Trophoblast cell (in vitro differentiated cells and primary cell): Measurements from ENCODE around the gene ESRP2.

Experiments used
- DNase-seq, 2 donors: peaks; one replicate each; pipeline ENCODE4 v3.0.0-alpha.2; 2016
- H2AFZ ChIP-seq: 2 replicates; pipeline ENCODE4 v1.6.1; 2013; ENCODE audit warnings: low read length, moderate library complexity, mild to moderate bottlenecking; ENCODE audit not compliant: insufficient read depth, poor library complexity
- H2AK5ac ChIP-seq: 2 replicates; pipeline ENCODE4 v1.6.1; 2013; ENCODE audit warnings: mild to moderate bottlenecking, low read length
- H2BK120ac ChIP-seq: 2 replicates; pipeline ENCODE4 v1.6.1; 2013; ENCODE audit warnings: low read length, mild to moderate bottlenecking, moderate library complexity; ENCODE audit not compliant: insufficient read depth, poor library complexity
- H2BK12ac ChIP-seq: 2 replicates; pipeline ENCODE4 v1.6.1; 2013; ENCODE audit warnings: mild to moderate bottlenecking, low read length, moderate library complexity
- H2BK5ac ChIP-seq: 2 replicates; pipeline ENCODE4 v1.6.1; 2013; ENCODE audit warnings: low read length, low read depth, moderate library complexity, mild to moderate bottlenecking; ENCODE audit not compliant: poor library complexity
- H3K14ac ChIP-seq: 2 replicates; pipeline ENCODE4 v1.6.1; 2013; ENCODE audit warnings: mild to moderate bottlenecking, low read length
- H3K18ac ChIP-seq: 2 replicates; pipeline ENCODE4 v1.6.1; 2013; ENCODE audit warnings: mild to moderate bottlenecking, low read length
- H3K23ac ChIP-seq: 2 replicates; pipeline ENCODE4 v1.6.1; 2013; ENCODE audit warnings: low read length
- H3K27ac ChIP-seq: 2 replicates; pipeline ENCODE4 v1.5.1; 2013; ENCODE audit warnings: low read depth, mild to moderate bottlenecking, inconsistent platforms, low read length, moderate library complexity
- H3K27me3 ChIP-seq: 2 replicates; pipeline ENCODE4 v1.6.1; 2013; ENCODE audit warnings: inconsistent platforms, mild to moderate bottlenecking, low read length, moderate library complexity; ENCODE audit not compliant: insufficient read depth
- H3K36me3 ChIP-seq, 2 experiments: 1 replicate in 1 of 2; 2 replicates in 1 of 2; pipeline ENCODE4 v1.6.1; 2013; ENCODE audit warnings: low read length in 2 of 2, mild to moderate bottlenecking in 2 of 2, moderate library complexity in 1 of 2; ENCODE audit not compliant: insufficient read depth in 2 of 2, control insufficient read depth in 1 of 2
- H3K4ac ChIP-seq: 2 replicates; pipeline ENCODE4 v1.6.1; 2013; ENCODE audit warnings: low read depth, mild to moderate bottlenecking, low read length, moderate library complexity
- H3K4me1 ChIP-seq, 2 experiments: 1 replicate in 1 of 2; 2 replicates in 1 of 2; pipeline ENCODE4 v1.6.1; 2013; ENCODE audit warnings: low read length in 2 of 2, mild to moderate bottlenecking in 2 of 2, moderate library complexity in 1 of 2; ENCODE audit not compliant: insufficient read depth in 2 of 2, control insufficient read depth in 1 of 2
- H3K4me2 ChIP-seq: 2 replicates; pipeline ENCODE4 v1.6.1; 2013; ENCODE audit warnings: inconsistent platforms, mild to moderate bottlenecking, low read length, moderate library complexity
- H3K4me3 ChIP-seq: 2 replicates; pipeline ENCODE4 v1.5.1; 2013; ENCODE audit warnings: mild to moderate bottlenecking, low read depth, low read length, inconsistent platforms
- H3K79me1 ChIP-seq: one replicate; pipeline ENCODE4 v1.6.1; 2013; ENCODE audit warnings: low read length
- H3K79me2 ChIP-seq: 2 replicates; pipeline ENCODE4 v1.6.1; 2013; ENCODE audit warnings: low read length, mild to moderate bottlenecking; ENCODE audit not compliant: control insufficient read depth, insufficient read depth, poor library complexity
- H3K9ac ChIP-seq: 2 replicates; pipeline ENCODE4 v1.6.1; 2013; ENCODE audit warnings: mild to moderate bottlenecking, low read length
- H3K9me3 ChIP-seq: 2 replicates; pipeline ENCODE4 v1.6.1; 2013; ENCODE audit warnings: low read depth, mild to moderate bottlenecking, control low read depth, inconsistent platforms, low read length; ENCODE audit not compliant: insufficient read depth
- H4K12ac ChIP-seq: 2 replicates; pipeline ENCODE4 v1.6.1; 2013; ENCODE audit warnings: low read depth, mild to moderate bottlenecking, low read length, moderate library complexity
- H4K8ac ChIP-seq: 2 replicates; pipeline ENCODE4 v1.6.1; 2013; ENCODE audit warnings: low read depth, mild to moderate bottlenecking, low read length, moderate library complexity
- H4K91ac ChIP-seq: one replicate; pipeline ENCODE4 v1.6.1; 2013; ENCODE audit warnings: low read depth, mild to moderate bottlenecking, low read length, moderate library complexity
- WGBS: extraction: QIAGEN DNeasy Blood & Tissue Kit; methylation state at CpG from one replicate; pipeline ENCODE4 v1.1.7; 2013; ENCODE audit warnings: missing lambda C conversion rate; ENCODE audit not compliant: insufficient read length, insufficient coverage; ENCODE audit errors: extremely low coverage; 5-methylcytosine and 5-hydroxymethylcytosine counted together

Gene ESRP2

GRCh38 chr16:68230956-68231355 is 5.0 kb downstream of the ESRP2 start:
- H3K79me1 ChIP-seq: peaks cover 9% of the 10 kb centered on the region
- no peak overlapping the region for H3K4me3 ChIP-seq
- peaks cover 13 to 18% of the 10 kb centered on the region in 2 experiments for H3K4me1 ChIP-seq
- H3K18ac ChIP-seq: no peak overlapping the region
- H3K23ac ChIP-seq: no peak overlapping the region
- no peak overlapping the region for H3K4ac ChIP-seq
- H2AK5ac ChIP-seq: no peak overlapping the region
- H3K27me3 ChIP-seq: no peaks in the 10 kb centered on the region
- no peaks in the 10 kb centered on the region for H3K9me3 ChIP-seq
- H4K12ac ChIP-seq: no peak overlapping the region
- no peak overlapping the region for H2BK120ac ChIP-seq
- no CpG with 5 or more reads among the region's 12 CpGs for WGBS
- H2AFZ ChIP-seq: no peak overlapping the region
- H3K36me3 ChIP-seq: peaks cover 35 to 42% of the 10 kb centered on the region in 2 experiments
- DNase-seq: no peak
- no peak overlapping the region for H3K14ac ChIP-seq
- no peak overlapping the region for H3K27ac ChIP-seq
- H4K91ac ChIP-seq: no peak overlapping the region
- no peak overlapping the region for H2BK12ac ChIP-seq
- peaks cover 8% of the 10 kb centered on the region for H3K79me2 ChIP-seq
- H2BK5ac ChIP-seq: no peak overlapping the region
- no peak overlapping the region for H3K9ac ChIP-seq
- no peak overlapping the region for H4K8ac ChIP-seq
- H3K4me2 ChIP-seq: no peak overlapping the region

GRCh38 chr16:68230176-68230571 is 5.8 kb downstream of the ESRP2 start:
- no peak overlapping the region for H3K9ac ChIP-seq
- no peak overlapping the region for H2BK12ac ChIP-seq
- no peak overlapping the region for H2BK120ac ChIP-seq
- no peak overlapping the region for H3K4ac ChIP-seq
- peaks cover 3% of the 10 kb centered on the region for H3K79me2 ChIP-seq
- H2AK5ac ChIP-seq: no peak overlapping the region
- H3K18ac ChIP-seq: no peak overlapping the region
- H4K91ac ChIP-seq: no peak overlapping the region
- no peak overlapping the region for H3K4me3 ChIP-seq
- no peak overlapping the region for H2AFZ ChIP-seq
- WGBS: no CpG with 5 or more reads among the region's 9 CpGs
- H3K36me3 ChIP-seq: peaks cover 35 to 42% of the 10 kb centered on the region in 2 experiments
- H3K79me1 ChIP-seq: peaks cover 3% of the 10 kb centered on the region
- no peak overlapping the region for H3K27ac ChIP-seq
- H3K23ac ChIP-seq: no peak overlapping the region
- H3K4me1 ChIP-seq: peaks cover 13 to 18% of the 10 kb centered on the region in 2 experiments
- H3K27me3 ChIP-seq: no peaks in the 10 kb centered on the region
- no peak overlapping the region for H3K4me2 ChIP-seq
- no peak overlapping the region for H3K14ac ChIP-seq
- H4K8ac ChIP-seq: no peak overlapping the region
- DNase-seq: no peak
- no peak overlapping the region for H2BK5ac ChIP-seq
- H4K12ac ChIP-seq: no peak overlapping the region
- H3K9me3 ChIP-seq: no peaks in the 10 kb centered on the region

GRCh38 chr16:68229431-68230175 is 6.3 kb downstream of the ESRP2 start:
- H2AK5ac ChIP-seq: no peak overlapping the region
- H4K8ac ChIP-seq: no peak overlapping the region
- H2BK5ac ChIP-seq: no peak overlapping the region
- H3K9ac ChIP-seq: no peak overlapping the region
- H3K14ac ChIP-seq: no peak overlapping the region
- H4K91ac ChIP-seq: no peak overlapping the region
- H3K27ac ChIP-seq: no peak overlapping the region
- no peaks in the 10 kb centered on the region for H3K27me3 ChIP-seq
- no peak overlapping the region for H3K4ac ChIP-seq
- H3K4me2 ChIP-seq: no peak overlapping the region
- no peak overlapping the region for H3K4me3 ChIP-seq
- no peak overlapping the region for H3K23ac ChIP-seq
- WGBS: no CpG with 5 or more reads among the region's 4 CpGs
- H3K4me1 ChIP-seq: peaks cover 12 to 14% of the 10 kb centered on the region in 2 experiments
- H3K79me2 ChIP-seq: no peaks in the 10 kb centered on the region
- H2BK12ac ChIP-seq: no peak overlapping the region
- no peak overlapping the region for H3K18ac ChIP-seq
- no peaks in the 10 kb centered on the region for H3K9me3 ChIP-seq
- no peak overlapping the region for H2AFZ ChIP-seq
- no peak overlapping the region for H4K12ac ChIP-seq
- peak; percentile 42 to 80 for DNase-seq
- no peak overlapping the region for H2BK120ac ChIP-seq
- H3K36me3 ChIP-seq: peaks cover 35 to 42% of the 10 kb centered on the region in 2 experiments
- H3K79me1 ChIP-seq: no peaks in the 10 kb centered on the region

- Histone ChIP-seq H4K91ac (no peak overlapping the region), H3K79me1 (no peaks in the 10 kb centered on the region), H2AFZ (no peak overlapping the region), H3K27ac (no peak overlapping the region), H2BK5ac (no peak overlapping the region), H3K14ac (no peak overlapping the region), H2AK5ac (no peak overlapping the region), H3K23ac (no peak overlapping the region), H3K36me3 (peaks cover 35 to 42% of the 10 kb centered on the region in 2 experiments), H3K18ac (no peak overlapping the region), H3K4me3 (no peak overlapping the region), H3K27me3 (no peaks in the 10 kb centered on the region), H3K4ac (no peak overlapping the region), H4K12ac (no peak overlapping the region), H2BK120ac (no peak overlapping the region), H3K9me3 (no peaks in the 10 kb centered on the region), H3K4me2 (no peak overlapping the region), H3K4me1 (peaks cover 2 to 5% of the 10 kb centered on the region in 2 experiments), H3K79me2 (no peaks in the 10 kb centered on the region), H2BK12ac (no peak overlapping the region), H3K9ac (no peak overlapping the region), H4K8ac (no peak overlapping the region)
- no CpG with 5 or more reads among the region's 3 CpGs for WGBS
- no peak for DNase-seq
These were observed 7.3 kb downstream of the ESRP2 start for GRCh38 chr16:68228652-68229051.
